HuH-7.5 (cell line): ENCODE data around the gene MAPKAP1.
"Not testable (repeated sequence)": the region's sequence is repeated elsewhere in the genome, so short reads cannot be mapped to it uniquely, and the experiment has no call there.

Experiments
- DNase-seq: peaks from one replicate; pipeline ENCODE4 v3.0.0; 2011; ENCODE audit warnings: low spot score

Gene MAPKAP1

GRCh38 chr9:125411171-125411756, 295.7 kb downstream of the MAPKAP1 start:
- no peak for DNase-seq

GRCh38 chr9:125410522-125410894, 296.5 kb downstream of the MAPKAP1 start:
- DNase-seq = no peak

- peak; percentile 99 for DNase-seq
These were observed 297.1 kb downstream of the MAPKAP1 start for GRCh38 chr9:125409637-125410521.

GRCh38 chr9:125409217-125409636, 297.8 kb downstream of the MAPKAP1 start:
- no peak for DNase-seq

- peak; percentile 94 for DNase-seq
These were observed 298.8 kb downstream of the MAPKAP1 start for GRCh38 chr9:125407974-125408900.

GRCh38 chr9:125407432-125407973, 299.5 kb downstream of the MAPKAP1 start:
- DNase-seq = no peak

GRCh38 chr9:125406810-125407087, 300.3 kb downstream of the MAPKAP1 start:
- no peak for DNase-seq

- DNase-seq = no peak
These were observed 300.8 kb downstream of the MAPKAP1 start for GRCh38 chr9:125405938-125406809.

GRCh38 chr9:125404733-125405132, 302.3 kb downstream of the MAPKAP1 start:
- no peak for DNase-seq

- no peak for DNase-seq
These were observed 306.0 kb downstream of the MAPKAP1 start for GRCh38 chr9:125400725-125401716.

- not testable (repeated sequence) for DNase-seq
These were observed 306.8 kb downstream of the MAPKAP1 start for GRCh38 chr9:125400232-125400631.

- DNase-seq = no peak
These were observed 307.3 kb downstream of the MAPKAP1 start for GRCh38 chr9:125399666-125400065.

- DNase-seq = no peak
These were observed 307.8 kb downstream of the MAPKAP1 start for GRCh38 chr9:125399165-125399564.

- no peak for DNase-seq
These were observed 308.8 kb downstream of the MAPKAP1 start for GRCh38 chr9:125398243-125398642.

GRCh38 chr9:125397736-125398135, 309.3 kb downstream of the MAPKAP1 start:
- DNase-seq = no peak

- no peak for DNase-seq
These were observed 310.2 kb downstream of the MAPKAP1 start for GRCh38 chr9:125396799-125397198.

GRCh38 chr9:125393426-125393825, 313.6 kb downstream of the MAPKAP1 start:
- no peak for DNase-seq

GRCh38 chr9:125391704-125392103, 315.3 kb downstream of the MAPKAP1 start:
- no peak for DNase-seq

- DNase-seq = no peak
These were observed 318.0 kb downstream of the MAPKAP1 start for GRCh38 chr9:125388978-125389377.

GRCh38 chr9:125387861-125388524, 319.0 kb downstream of the MAPKAP1 start:
- DNase-seq = no peak
